Effector memory CD8-positive, alpha-beta T cell (primary cell): ENCODE results near the gene ALPK1.
"Not testable (repeated sequence)": the region's sequence is repeated elsewhere in the genome, so short reads cannot be mapped to it uniquely, and the experiment has no call there.

ENCODE experiments used
- ATAC-seq: fragments of 150-1000 bp; cut with Tn5 transposase; replicated peaks from 2 replicates; pipeline ENCODE4 v1.10.0; 2021; ENCODE audit warnings: mild to moderate bottlenecking, moderate library complexity
- DNase-seq, 3 experiments: peaks; one replicate each; pipeline ENCODE4 v3.0.0; 2021
- H3K27ac Mint-ChIP-seq, 2 donors: one replicate each; pipeline ENCODE4 v1.8.0; 2022; ENCODE audit warnings: mild to moderate bottlenecking in 2 of 2, mixed read lengths in 2 of 2, moderate library complexity in 2 of 2
- H3K27me3 Mint-ChIP-seq, 2 donors: one replicate each; pipeline ENCODE4 v1.8.0; 2022; ENCODE audit warnings: mixed read lengths in 2 of 2
- H3K36me3 Mint-ChIP-seq: one replicate; pipeline ENCODE4 v1.8.0; 2022; ENCODE audit warnings: mild to moderate bottlenecking, moderate library complexity, mixed read lengths; ENCODE audit not compliant: insufficient read depth
- H3K4me1 Mint-ChIP-seq, 2 donors: one replicate each; pipeline ENCODE4 v1.8.0; 2022; ENCODE audit warnings: low read depth in 2 of 2, mixed read lengths in 2 of 2
- H3K4me3 Mint-ChIP-seq, 2 donors: one replicate each; pipeline ENCODE4 v1.8.0; 2022; ENCODE audit warnings: mild to moderate bottlenecking in 2 of 2, mixed read lengths in 2 of 2, moderate library complexity in 2 of 2
- H3K9me3 Mint-ChIP-seq, 2 donors: one replicate each; pipeline ENCODE4 v1.8.0; 2022; ENCODE audit warnings: mixed read lengths in 2 of 2

Gene ALPK1

DNA sequence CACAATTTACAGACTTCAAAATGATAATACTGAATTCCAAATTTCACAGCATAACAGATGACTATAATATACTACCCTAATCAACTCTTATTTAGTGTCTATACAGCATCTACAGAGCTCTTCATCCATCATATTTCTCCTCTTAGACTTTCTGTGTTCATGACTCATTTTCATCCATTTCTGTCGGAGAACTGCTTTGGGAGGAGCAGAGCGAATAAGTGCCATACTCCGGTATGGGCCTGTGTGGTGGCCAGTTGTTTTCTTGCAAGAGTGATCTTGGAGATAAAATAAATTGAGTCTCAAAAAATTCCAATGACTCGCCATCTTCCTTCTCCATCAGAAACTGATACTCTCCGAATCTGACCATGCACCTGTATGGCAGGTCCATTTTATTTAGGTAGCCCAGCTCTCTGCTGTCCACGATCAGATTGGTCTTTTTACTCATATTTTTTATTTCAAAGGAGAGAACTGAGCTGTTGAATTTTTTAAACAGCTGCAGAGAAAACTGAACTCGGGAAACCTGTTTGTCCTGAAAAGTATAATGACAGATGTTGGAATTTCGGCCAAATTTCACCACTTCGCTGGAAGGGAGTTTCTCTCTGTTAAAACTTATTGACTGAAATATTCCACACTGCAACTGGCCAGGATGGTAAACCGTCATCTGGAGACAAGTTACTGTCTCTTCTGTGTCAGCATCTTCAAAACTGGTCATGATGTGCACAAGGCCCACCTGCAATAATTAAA, 19.3 kb upstream of the ALPK1 start:
- no peak for DNase-seq
- H3K4me1 Mint-ChIP-seq, result peaks cover 39 to 62% of the 10 kb centered on the region in 2 donors
- ATAC-seq, result no peak
- no peak overlapping the region for H3K4me3 Mint-ChIP-seq
- H3K9me3 Mint-ChIP-seq, result no peaks in the 10 kb centered on the region
- H3K27me3 Mint-ChIP-seq, result no peaks in the 10 kb centered on the region
- peaks cover 22% of the 10 kb centered on the region for H3K36me3 Mint-ChIP-seq
- peak overlapping the region; percentile 65 to 69 for H3K27ac Mint-ChIP-seq

DNA sequence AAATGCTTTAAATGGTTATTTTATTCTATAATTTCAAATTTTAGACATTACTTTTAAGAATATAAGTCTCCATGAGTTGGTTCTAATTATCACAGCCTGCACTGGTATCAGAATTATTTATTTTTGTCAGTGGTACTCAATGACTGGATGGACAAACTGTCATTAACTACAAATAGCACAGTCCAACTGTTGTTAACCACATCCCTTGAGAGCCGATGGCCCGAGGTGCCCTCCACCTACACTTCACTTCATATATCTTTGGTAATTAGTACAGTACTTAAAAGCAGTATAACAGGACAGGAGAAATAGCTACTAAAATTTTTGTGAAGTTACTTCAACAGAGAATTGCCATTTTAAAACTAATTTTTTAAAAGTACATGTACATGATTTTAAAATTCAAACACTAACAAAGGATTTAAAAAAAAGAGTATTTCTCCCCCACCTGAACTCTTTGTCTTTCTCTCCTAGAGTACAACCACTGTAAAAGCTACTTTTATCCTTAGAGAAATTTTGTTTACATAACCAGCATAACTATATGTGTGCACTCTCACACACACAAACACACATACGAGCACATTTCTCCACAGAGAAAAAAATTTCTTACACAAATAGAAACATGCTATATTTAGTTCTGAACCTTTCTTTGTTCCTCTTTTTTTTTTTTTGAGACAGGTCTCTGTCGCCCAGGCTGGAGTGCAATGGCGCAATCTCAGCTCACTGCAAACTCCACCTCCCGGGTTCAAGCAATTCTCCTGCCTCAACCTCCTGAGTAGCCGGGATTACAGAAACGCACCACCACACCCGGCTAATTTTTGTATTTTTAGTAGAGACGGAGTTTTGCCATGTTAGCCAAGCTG, 17.9 kb upstream of the ALPK1 start:
- Mint-ChIP-seq H3K4me1 (peaks cover 40 to 69% of the 10 kb centered on the region in 2 donors), H3K36me3 (peaks cover 19% of the 10 kb centered on the region), H3K27ac (peak overlapping the region; percentile 15 to 46), H3K27me3 (no peaks in the 10 kb centered on the region), H3K9me3 (no peaks in the 10 kb centered on the region), H3K4me3 (peak overlapping the region; percentile 24 to 30)
- DNase-seq (no peak), ATAC-seq (no peak)

DNA sequence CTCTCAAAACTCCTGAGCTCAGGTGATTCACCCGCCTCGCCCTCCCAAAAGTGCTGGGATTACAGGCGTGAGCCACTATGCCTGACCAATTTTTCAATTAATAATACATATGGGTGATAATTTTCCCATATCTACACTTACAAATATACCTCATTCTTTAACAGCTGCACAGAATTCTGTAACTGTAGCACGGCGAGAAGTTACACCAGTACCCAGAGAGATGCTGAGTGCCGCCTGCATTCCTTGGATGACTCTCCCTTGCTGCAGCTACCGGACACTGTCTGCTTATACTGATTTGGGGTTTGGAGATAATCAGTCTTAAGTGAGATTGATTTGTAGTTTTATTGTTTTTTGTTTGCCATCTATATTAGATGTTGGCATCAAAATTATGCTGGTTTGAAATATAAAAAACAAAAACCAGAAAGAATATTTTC, 17.3 kb upstream of the ALPK1 start:
- Mint-ChIP-seq H3K4me1 (peaks cover 41 to 70% of the 10 kb centered on the region in 2 donors), H3K4me3 (peak overlapping the region; percentile 11 to 24), H3K9me3 (no peaks in the 10 kb centered on the region), H3K27me3 (no peaks in the 10 kb centered on the region), H3K36me3 (peaks cover 22% of the 10 kb centered on the region), H3K27ac (peak overlapping the region; percentile 15 to 46)
- ATAC-seq, result no peak
- no peak for DNase-seq

DNA sequence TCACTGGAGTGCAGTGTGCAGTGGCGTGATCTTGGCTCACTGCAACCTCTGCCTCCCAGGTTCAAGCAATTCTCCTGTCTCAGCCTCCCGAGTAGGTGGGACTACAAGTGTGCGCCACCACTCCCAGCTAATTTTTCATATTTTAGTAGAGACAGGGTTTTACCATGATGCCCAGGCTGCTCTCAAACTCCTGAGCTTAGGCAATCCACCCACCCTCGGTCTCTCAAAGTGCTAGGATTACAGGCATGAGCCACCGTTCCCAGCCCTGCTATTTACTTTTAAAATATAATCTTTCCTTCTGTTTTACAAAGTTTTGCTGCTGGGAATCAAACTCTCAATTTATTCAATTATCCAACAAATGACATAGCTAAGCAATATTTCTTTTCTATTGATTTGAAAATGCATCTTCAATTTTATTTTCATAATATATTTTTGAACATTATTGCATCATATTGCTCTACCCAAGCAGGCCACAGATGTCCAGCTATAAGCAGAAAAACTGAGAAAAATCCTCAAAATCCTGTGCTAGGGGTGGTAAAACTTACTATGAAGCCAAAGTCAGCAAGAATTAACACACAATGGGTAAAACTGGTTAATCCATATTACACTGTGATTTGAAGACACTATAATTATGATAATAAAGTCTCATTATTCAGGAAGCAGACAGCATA, 16.6 kb upstream of the ALPK1 start:
- no peak for DNase-seq
- Mint-ChIP-seq H3K9me3 (no peaks in the 10 kb centered on the region), H3K36me3 (peaks cover 26% of the 10 kb centered on the region), H3K27ac (peak overlapping the region in 1 of 2 donors; percentile 90), H3K27me3 (no peaks in the 10 kb centered on the region), H3K4me3 (peak overlapping the region; percentile 11 to 24), H3K4me1 (peaks cover 43 to 70% of the 10 kb centered on the region in 2 donors)
- no peak for ATAC-seq

DNA sequence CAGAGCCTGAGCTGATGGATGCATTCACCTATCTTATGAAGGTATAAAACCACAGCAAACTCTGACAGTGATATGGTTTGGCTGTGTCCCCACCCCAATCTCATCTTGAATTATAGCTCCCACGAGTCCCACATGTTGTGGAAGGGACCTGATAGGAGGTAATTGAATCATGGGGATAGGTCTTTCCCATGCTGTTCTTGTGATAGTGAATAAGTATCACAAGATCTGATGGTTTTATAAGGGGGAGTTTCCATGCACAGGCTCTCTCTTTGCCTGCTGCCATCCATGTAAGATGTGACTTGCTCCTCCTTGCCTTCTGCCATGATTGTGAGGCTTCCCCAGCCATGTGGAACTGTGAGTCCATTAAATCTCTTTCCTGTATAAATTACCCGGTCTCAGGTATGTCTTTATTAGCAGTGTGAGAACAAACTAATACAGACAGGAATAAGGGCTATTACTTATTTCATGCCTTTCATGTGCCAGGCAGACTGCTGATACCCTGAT, 15.2 kb upstream of the ALPK1 start:
- H3K36me3 Mint-ChIP-seq, result peaks cover 31% of the 10 kb centered on the region
- peak overlapping the region; percentile 90 to 94 for H3K27ac Mint-ChIP-seq

DNA sequence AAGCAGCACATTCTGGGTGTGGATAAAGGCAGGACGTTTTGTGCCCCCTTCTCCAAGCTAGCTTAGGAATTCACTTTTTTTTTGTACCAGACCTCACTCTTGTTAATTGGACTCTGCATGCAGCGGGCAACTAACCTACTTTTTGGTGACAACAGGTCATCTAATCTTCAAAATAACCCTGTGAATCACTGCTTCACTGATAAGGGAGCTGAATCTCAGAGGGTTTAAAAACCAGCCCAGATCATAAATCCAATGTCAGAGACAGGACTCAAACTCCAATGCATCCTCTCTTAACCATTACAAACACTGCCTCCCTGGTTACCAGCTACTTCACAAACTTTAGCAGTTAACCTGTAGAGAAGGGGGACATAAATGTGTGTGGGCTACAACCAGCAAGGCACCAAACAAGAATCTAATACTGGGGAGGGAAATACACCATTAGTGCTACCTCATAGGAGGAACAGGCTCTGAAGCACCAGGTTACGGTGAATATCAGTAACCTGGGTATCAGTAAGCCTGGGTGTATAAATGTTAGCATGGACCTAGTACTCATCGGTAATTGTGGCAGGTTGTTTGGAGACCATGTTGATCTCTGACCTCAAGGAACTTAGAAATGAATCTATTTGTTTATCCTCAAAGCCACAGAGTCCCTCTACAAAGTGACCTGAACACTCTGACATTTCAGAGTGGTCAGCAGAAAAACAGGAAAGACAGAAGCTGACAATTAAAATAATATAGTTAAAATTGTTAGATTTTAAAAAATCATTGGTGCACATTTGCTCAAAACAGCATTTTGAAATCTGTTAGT, 14.1 kb upstream of the ALPK1 start:
- DNase-seq (no peak), ATAC-seq (no peak)
- Mint-ChIP-seq H3K27me3 (no peaks in the 10 kb centered on the region), H3K27ac (peak overlapping the region; percentile 90 to 94), H3K36me3 (peaks cover 26% of the 10 kb centered on the region), H3K9me3 (no peaks in the 10 kb centered on the region), H3K4me1 (peaks cover 53 to 74% of the 10 kb centered on the region in 2 donors), H3K4me3 (peak overlapping the region; percentile 90 to 96)

More for the DNA sequence above, 15.2 kb upstream of the ALPK1 start:
- H3K9me3 Mint-ChIP-seq, ATAC-seq, DNase-seq, H3K27me3 Mint-ChIP-seq: not testable (repeated sequence)
- Mint-ChIP-seq H3K4me1 (peaks cover 46 to 74% of the 10 kb centered on the region in 2 donors), H3K4me3 (peak overlapping the region; percentile 90 to 96)

DNA sequence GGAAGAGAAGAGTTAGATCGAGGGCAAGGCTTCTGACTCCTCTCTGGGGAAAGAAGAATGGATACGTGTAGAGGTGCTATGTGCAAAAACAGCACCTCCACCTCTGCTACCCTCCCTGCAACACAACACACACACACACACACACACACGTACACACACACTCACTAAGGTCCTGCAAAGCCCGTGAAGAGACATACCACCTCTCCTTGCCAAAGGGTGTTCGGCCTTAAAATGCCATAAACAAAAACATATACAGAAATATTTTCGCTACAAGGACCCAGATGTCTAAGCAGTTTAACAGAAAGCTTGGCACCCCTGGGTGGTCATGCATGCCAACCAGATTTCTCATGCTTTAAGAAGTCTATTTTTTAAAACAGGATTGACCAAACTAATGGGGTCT, 13.0 kb upstream of the ALPK1 start:
- peaks cover 23% of the 10 kb centered on the region for H3K36me3 Mint-ChIP-seq
- no peaks in the 10 kb centered on the region for H3K27me3 Mint-ChIP-seq

DNA sequence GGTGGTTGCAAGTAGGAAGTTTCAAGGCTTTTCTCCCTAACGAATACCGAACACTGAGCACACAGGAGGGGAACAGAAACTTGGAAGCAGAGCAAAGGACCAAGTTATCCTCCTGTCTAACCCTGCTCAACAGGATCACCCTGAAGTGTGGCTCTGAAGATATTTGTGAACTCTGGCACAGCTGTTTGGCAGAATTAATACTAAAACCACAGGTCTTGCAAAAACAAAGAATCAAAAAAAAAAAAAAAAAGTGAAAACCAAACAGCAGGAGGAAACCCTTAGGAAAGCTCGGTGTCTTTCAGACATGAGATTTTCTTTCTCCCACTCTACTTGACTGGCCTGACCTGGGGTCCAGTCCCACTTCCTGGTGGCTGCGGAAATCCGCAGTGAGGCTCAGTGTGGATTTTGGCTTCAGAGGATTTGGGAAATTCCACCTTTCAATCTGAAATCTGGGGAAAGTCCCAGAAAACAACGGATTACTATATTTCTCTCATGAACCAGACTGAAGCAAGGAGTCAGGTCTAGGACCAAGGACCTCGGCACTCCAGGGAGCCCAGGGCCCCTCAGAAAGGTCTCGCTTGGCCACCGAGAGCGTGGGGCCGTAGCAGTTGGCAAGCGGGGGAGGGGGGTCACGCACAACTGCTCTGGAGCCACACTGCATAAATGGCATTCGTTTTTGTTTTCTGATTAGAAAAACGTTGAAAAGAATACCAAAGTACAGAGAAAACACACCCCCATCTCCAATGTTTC, 12.3 kb upstream of the ALPK1 start:
- H3K27ac Mint-ChIP-seq, result peak overlapping the region; percentile 90 to 94
- peaks cover 21% of the 10 kb centered on the region for H3K36me3 Mint-ChIP-seq
- H3K27me3 Mint-ChIP-seq, result no peaks in the 10 kb centered on the region
- no peaks in the 10 kb centered on the region for H3K9me3 Mint-ChIP-seq
- H3K4me1 Mint-ChIP-seq, result peaks cover 57 to 76% of the 10 kb centered on the region in 2 donors
- H3K4me3 Mint-ChIP-seq, result peak overlapping the region; percentile 90 to 96
- DNase-seq, result no peak
- no peak for ATAC-seq

More for the DNA sequence above, 13.0 kb upstream of the ALPK1 start:
- Mint-ChIP-seq H3K27ac (peak overlapping the region; percentile 90 to 94), H3K4me3 (peak overlapping the region; percentile 90 to 96), H3K9me3 (no peaks in the 10 kb centered on the region), H3K4me1 (peaks cover 54 to 74% of the 10 kb centered on the region in 2 donors)
- ATAC-seq (no peak), DNase-seq (peak in 2 of 3 experiments; percentile 15 to 28)

DNA sequence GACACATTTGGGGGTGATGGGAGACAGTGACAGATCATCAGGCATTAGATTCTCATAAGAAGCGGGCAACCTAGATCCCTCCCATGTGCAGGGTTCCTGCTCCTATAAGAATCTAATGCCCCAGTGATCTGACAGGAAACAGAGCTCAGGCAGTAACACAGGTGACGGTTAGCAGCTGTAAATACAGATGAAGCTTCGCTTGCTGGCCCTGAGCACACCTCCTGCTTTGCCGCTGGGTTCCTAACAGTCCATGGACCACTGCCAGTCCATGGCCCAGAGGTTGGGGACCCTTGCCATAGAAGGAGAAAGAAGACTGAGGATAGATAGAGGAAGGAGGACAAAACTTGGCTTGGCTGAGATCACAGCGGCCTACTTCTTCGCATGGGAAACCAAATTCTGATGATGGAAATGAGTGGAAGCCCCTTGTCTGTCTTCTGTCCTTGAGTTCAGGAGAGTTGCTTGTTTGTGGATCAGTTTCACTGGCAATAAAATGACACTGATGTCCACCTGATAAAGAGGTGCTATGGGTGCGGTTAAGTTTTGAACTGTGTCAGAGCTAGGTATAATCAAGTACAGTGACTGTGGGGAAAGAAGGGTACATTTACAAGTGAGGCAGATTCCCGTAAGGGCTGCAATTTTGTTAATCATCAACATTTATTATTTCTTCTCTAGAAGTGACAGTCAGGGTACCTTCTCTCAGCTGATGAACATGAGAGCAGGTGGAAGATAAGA, 9.7 kb upstream of the ALPK1 start:
- ATAC-seq, result peak; percentile 14
- H3K36me3 Mint-ChIP-seq, result peaks cover 19% of the 10 kb centered on the region
- H3K4me3 Mint-ChIP-seq, result peak overlapping the region; percentile 90 to 96
- peaks cover 42 to 53% of the 10 kb centered on the region in 2 donors for H3K4me1 Mint-ChIP-seq
- DNase-seq, result no peak
- peak overlapping the region; percentile 83 to 90 for H3K27ac Mint-ChIP-seq
- no peaks in the 10 kb centered on the region for H3K27me3 Mint-ChIP-seq
- H3K9me3 Mint-ChIP-seq, result no peaks in the 10 kb centered on the region

DNA sequence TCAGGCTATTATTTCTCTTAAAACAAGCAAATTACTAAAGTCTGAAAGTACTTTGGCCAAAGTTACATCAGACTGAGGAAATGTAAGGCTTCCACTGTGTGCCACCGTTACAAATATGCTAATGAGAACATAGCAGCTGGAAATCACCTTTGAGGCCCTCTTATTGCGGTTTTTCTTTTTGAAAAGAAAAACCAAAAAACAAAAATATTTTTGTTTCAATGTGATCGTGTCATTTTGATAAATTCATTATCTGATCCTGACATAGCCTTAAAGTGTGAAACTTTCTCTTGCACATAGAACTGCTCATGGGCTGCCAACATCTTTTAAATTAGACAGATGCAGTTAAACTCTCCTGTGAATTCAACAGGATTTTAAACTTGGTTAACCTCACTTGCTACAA, 8.7 kb upstream of the ALPK1 start:
- DNase-seq (peak in 1 of 3 experiments; percentile 30), ATAC-seq (peak; percentile 44)
- H3K4me3 Mint-ChIP-seq, result peak overlapping the region; percentile 59 to 63
- no peaks in the 10 kb centered on the region for H3K27me3 Mint-ChIP-seq
- no peaks in the 10 kb centered on the region for H3K9me3 Mint-ChIP-seq
- H3K27ac Mint-ChIP-seq, result peak overlapping the region; percentile 83 to 90
- H3K4me1 Mint-ChIP-seq, result peaks cover 33 to 43% of the 10 kb centered on the region in 2 donors
- H3K36me3 Mint-ChIP-seq, result peaks cover 19% of the 10 kb centered on the region

DNA sequence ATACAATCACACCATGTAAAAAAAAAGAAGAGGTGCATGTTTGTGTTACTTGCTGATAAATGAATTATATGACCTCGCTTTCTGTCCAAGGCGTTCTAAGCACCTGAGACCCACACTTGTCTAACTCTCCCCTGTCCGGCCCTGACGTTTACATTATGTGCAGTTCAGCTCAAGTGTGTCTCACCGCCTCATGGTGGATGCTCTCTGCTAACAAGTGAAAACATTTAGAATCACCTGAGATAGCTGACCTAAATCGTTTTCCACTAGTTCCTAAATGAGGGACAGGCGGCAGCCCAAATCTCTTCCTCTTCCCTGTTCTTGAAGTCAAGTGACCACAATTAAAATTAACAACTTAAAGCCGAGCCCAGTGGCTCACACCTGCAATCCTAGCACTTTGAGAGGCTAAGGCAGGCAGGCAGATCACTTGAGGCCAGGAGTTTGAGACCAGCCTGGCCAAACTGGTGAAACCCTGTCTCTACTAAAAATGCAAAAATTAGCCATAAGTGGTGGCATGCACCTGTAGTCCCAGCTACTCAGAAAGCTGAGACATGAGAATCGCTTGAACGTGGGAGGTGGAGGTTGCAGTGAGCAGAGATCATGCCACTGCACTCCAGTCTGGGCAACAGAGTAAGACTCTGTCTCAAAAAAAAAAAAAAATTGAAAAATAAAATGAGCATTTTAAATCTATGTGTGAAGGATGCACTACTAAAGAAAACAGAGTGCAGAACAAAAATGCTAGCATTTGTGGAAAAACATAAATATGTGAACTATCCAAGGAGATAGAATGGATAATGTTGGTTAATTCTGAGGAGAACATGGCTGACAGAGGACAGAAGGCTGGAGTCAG, 7.5 kb upstream of the ALPK1 start:
- peaks cover 27 to 34% of the 10 kb centered on the region in 2 donors for H3K4me1 Mint-ChIP-seq
- peak overlapping the region; percentile 83 to 90 for H3K27ac Mint-ChIP-seq
- ATAC-seq, result no peak
- H3K27me3 Mint-ChIP-seq, result no peaks in the 10 kb centered on the region
- no peaks in the 10 kb centered on the region for H3K9me3 Mint-ChIP-seq
- H3K4me3 Mint-ChIP-seq, result peak overlapping the region; percentile 60 to 63
- no peak for DNase-seq
- peaks cover 18% of the 10 kb centered on the region for H3K36me3 Mint-ChIP-seq
